ENCODE measurements around the gene DMD.
"Not testable (repeated sequence)": the region's sequence is repeated elsewhere in the genome, so short reads cannot be mapped to it uniquely, and the experiment has no call there.

Gene DMD

GRCh38 chrX:31604629-31605221 lies 1606.6 kb downstream of the DMD start:
- DNase-seq (ENCODE audit: low read depth in 2 of 2): no peak

DNA sequence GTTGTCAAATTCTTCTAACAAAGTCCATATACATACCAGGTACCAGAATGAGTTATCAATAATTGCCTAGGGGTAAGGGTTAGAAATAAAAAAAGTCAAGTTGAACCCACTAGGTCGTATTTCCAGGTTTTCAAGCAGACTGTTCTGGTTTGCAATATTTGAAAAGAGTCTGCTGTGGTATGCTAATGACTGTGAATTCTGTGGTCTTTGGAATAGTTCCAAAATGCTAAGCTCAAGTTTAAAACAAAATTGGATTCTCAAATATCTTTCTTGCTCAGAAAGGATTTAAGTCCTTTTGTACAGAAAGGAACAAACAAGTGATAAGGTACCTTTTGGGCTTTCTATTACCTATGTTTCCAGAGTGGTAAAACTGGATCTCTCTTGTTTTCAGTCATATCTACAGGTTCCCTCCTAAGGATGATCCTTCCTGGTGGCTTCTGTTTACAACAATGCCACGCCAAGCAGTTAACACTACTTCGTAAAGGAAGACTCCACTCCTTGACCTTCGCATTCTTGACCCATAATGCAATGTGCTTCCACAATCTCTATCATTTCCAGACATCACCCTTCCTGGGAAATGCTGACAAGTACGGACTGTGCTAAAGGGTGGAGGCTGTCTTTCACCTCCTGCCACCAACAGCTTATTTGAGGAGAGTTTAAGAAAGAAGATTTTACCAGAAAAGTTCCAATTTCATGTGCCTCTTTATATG lies 1607.8 kb downstream of the DMD start:
- DNase-seq (ENCODE audit: low read depth in 2 of 2): no peak

- DNase-seq (ENCODE audit: low read depth in 2 of 2): no peak
Observed at GRCh38 chrX:31600823-31601222, 1610.5 kb downstream of the DMD start.

- DNase-seq (ENCODE audit: low read depth in 2 of 2): no peak
Observed at GRCh38 chrX:31593353-31593752, 1618.0 kb downstream of the DMD start.

GRCh38 chrX:31591355-31591754 lies 1620.0 kb downstream of the DMD start:
- DNase-seq (ENCODE audit: low read depth in 2 of 2): no peak

- DNase-seq (ENCODE audit: low read depth in 2 of 2): no peak
Observed at GRCh38 chrX:31590581-31591114, 1620.7 kb downstream of the DMD start.

DNA sequence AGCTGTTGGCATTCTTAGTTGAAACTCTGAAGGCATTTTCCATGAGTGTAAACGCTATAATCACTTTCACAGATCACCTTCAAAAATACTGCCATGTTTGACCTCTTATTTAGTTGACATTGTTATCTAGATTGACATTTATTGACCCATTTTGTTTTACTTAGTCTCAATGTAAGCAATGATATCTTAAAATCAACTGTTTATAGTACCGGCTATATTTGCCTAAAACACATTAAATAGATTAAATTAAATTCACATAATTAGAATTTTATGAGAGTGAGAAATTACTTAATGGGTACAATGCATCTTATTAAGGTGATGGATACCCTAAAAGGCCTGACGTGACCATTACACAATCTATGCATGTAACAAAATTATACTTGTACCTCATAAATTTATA lies 1621.8 kb downstream of the DMD start:
- no peak for DNase-seq (ENCODE audit: low read depth in 2 of 2)

GRCh38 chrX:31588355-31588754 lies 1623.0 kb downstream of the DMD start:
- no peak for DNase-seq (ENCODE audit: low read depth in 2 of 2)

- not testable (repeated sequence) for DNase-seq (ENCODE audit: low read depth in 2 of 2)
Observed at GRCh38 chrX:31583892-31584291, 1627.5 kb downstream of the DMD start.

DNA sequence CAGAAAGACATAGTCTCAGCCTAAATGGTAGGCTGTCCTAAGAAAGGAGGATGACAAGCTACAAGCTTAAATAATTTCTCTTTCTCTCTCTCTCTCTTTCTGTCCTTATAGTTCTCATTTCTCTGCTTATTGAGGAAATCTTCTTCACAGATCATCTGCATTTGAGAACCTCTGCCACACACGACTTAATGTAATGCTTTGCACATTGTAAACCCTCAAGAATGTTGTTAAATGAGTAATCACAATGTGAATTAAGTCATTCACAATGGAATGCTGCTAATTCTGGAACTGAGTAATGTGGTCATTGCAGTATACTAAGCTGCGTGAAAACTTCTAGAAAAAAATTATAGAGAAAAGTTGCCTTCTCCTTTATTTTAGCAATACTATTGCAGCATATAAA lies 1630.6 kb downstream of the DMD start:
- no peak for DNase-seq (ENCODE audit: low read depth in 2 of 2)

DNA sequence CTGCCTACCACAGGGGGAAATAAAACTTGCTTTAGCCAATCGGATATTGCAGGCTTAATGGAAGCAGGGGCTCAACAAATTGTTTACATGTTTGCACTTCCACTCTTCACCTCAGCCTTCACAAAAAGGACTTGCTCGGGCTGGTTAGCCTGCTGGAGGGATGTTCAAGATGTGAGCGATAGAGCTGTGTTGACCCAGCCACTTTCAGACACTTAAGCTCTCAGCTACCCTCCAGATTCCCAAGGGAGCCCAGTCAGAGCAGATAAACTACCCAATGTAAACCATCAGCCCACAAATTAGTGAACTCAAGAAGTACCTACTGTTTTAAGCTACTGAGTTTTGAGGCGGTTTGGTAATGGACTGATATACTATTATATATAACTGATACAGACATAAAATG lies 1631.1 kb downstream of the DMD start:
- no peak for DNase-seq (ENCODE audit: low read depth in 2 of 2)

GRCh38 chrX:31572360-31572759 lies 1639.0 kb downstream of the DMD start:
- DNase-seq (ENCODE audit: low read depth in 2 of 2): no peak

GRCh38 chrX:31570658-31571057 lies 1640.7 kb downstream of the DMD start:
- DNase-seq (ENCODE audit: low read depth in 2 of 2): no peak

GRCh38 chrX:31563792-31564191 lies 1647.6 kb downstream of the DMD start:
- no peak for DNase-seq (ENCODE audit: low read depth in 2 of 2)

- DNase-seq (ENCODE audit: low read depth in 2 of 2): no peak
Observed at GRCh38 chrX:31555506-31555905, 1655.8 kb downstream of the DMD start.

DNA sequence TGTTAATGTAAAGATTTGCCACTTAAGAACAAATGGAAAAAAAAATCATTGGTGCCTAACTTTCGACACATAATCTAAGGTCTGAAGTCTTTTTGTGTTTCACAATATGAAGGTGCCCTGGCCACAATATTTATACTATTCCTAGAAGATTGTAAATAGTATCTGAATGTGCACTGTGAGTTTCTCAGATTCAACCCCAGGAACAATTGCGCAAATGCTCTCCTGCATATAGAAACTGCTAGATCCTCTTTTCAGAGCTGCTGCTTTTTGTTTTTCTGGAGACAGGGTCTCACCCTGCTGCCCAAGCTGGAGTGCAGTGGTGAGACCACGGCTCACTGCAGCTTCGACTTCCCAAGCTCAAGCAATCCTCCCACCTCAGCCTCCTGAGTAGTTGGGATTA lies 1659.4 kb downstream of the DMD start:
- DNase-seq (ENCODE audit: low read depth in 2 of 2): no peak

DNA sequence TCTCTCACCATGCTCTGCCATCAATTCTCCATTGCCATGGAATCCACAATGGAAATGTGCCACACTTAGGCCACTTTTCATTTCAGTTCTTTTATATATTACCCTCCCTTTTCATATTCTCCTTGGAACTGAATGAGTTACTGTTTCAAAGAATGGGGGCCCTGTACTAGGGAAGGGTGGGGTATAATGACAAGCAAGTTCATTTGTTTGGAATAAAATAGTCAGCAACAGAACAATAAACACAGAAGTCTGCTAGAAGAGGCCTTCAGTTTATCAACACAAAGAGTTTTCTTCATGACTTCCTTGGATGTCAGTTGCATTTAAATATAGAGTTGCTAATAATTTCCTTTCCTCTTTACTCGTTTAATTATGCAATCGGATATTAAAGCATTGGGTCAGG lies 1661.2 kb downstream of the DMD start:
- DNase-seq (ENCODE audit: low read depth in 2 of 2): no peak

- no peak for DNase-seq (ENCODE audit: low read depth in 2 of 2)
Observed at GRCh38 chrX:31547816-31548215, 1663.5 kb downstream of the DMD start.

- no peak for DNase-seq (ENCODE audit: low read depth in 2 of 2)
Observed at GRCh38 chrX:31547416-31547815, 1663.9 kb downstream of the DMD start.

GRCh38 chrX:31546126-31546525 lies 1665.2 kb downstream of the DMD start:
- DNase-seq (ENCODE audit: low read depth in 2 of 2): no peak

DNA sequence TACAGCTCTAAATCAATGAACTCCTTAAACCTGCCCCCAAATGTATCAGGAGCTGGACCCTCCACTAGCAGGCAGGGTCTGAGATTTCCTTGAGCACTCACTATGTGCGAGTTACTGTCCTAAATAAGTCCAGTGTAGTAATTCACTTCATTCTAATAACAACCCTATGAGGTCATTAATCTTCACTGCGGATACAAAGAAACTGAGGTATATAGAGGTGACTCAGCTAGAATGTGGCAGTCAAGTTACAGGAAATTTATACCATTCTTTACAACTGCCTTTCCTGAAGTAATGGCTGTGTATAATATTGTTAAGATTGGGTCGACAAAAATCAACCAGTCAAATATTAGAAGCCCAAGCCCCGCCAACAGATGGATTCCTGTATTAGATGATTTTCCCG lies 1665.6 kb downstream of the DMD start:
- no peak for DNase-seq (ENCODE audit: low read depth in 2 of 2)

DNA sequence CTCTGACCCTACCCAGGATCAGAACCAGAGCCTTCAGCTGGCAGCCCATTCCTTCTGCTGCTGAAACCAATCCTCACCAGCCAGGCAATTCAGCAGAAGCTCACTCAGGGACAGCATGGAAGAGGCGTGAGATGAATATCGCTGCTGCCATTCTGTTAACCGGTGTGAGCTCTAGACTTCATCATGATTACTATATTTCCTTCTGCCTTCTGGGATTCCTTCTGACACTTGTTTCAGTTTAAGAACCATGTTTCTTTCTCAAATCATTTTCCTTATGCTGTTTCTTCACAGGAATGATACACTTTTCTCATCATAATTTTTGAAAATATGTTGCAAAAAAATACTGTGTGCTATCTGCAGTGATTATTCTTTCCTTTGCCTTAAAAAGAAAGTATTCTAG lies 1666.2 kb downstream of the DMD start:
- DNase-seq (ENCODE audit: low read depth in 2 of 2): no peak

- DNase-seq (ENCODE audit: low read depth in 2 of 2): no peak
Observed at GRCh38 chrX:31543634-31544033, 1667.7 kb downstream of the DMD start.

GRCh38 chrX:31542566-31542965 lies 1668.8 kb downstream of the DMD start:
- DNase-seq (ENCODE audit: low read depth in 2 of 2): no peak

Data from activated CD8-positive, alpha-beta memory T cell treated with anti-CD3 and anti-CD28 coated beads for 4 hours (primary cell).